ENCODE results near the gene TPK1. TPM values are rescaled to one million over a fixed set of nuclear protein-coding genes. Genes with fewer than 3 reads are reported as not detected.

TPK1 gene
- polyA plus RNA-seq, 1 experiment: 1.2 TPM

DNA sequence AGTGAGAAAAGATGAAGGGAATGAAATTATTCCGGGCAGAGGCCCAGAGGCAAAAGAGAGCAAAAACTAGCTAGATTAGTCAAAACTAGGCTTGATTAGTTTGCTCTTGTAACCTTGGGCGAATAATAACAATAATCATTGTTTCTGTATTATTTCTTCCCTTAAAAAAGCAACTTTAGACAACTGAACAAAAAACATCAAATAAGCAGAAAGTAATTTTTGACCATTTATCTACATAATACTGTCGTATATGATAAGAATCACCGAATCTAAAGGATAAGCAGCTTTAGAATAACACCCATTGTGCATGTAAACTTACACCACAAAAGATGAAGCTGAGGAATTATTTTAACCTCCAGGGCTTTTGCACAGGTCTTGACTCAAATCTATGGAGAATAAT lies 125.1 kb downstream of the TPK1 start:
- no peak for DNase-seq (ENCODE audit: low read depth)
- H3K27me3 ChIP-seq (ENCODE audit: control insufficient read depth, insufficient read depth, low read length): no peaks in the 10 kb centered on the region
- TF ChIP-seq, protein P1, sequence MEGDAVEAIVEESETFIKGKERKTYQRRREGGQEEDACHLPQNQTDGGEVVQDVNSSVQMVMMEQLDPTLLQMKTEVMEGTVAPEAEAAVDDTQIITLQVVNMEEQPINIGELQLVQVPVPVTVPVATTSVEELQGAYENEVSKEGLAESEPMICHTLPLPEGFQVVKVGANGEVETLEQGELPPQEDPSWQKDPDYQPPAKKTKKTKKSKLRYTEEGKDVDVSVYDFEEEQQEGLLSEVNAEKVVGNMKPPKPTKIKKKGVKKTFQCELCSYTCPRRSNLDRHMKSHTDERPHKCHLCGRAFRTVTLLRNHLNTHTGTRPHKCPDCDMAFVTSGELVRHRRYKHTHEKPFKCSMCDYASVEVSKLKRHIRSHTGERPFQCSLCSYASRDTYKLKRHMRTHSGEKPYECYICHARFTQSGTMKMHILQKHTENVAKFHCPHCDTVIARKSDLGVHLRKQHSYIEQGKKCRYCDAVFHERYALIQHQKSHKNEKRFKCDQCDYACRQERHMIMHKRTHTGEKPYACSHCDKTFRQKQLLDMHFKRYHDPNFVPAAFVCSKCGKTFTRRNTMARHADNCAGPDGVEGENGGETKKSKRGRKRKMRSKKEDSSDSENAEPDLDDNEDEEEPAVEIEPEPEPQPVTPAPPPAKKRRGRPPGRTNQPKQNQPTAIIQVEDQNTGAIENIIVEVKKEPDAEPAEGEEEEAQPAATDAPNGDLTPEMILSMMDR (IDR thresholded peaks at IDR 0.05; ENCODE audit: insufficient read depth, low read depth, low read length): no peak
- no peak overlapping the region for H3K4me3 ChIP-seq (ENCODE audit: low read depth, low read length)
- CTCF ChIA-PET: no interaction called here
- POLR2A ChIA-PET: no interaction called here
- H3K36me3 ChIP-seq (ENCODE audit: control insufficient read depth, insufficient read depth, low read length): no peaks in the 10 kb centered on the region

- ChIA-PET CTCF (no interaction called here), POLR2A (no interaction called here)
- DNase-seq (ENCODE audit: low read depth): no peak
- Histone ChIP-seq H3K36me3 (ENCODE audit: control insufficient read depth, insufficient read depth, low read length) (no peaks in the 10 kb centered on the region), H3K27me3 (ENCODE audit: control insufficient read depth, insufficient read depth, low read length) (no peaks in the 10 kb centered on the region), H3K4me3 (ENCODE audit: low read depth, low read length) (no peak overlapping the region)
- TF ChIP-seq, protein P1 (IDR thresholded peaks at IDR 0.05; ENCODE audit: insufficient read depth, low read depth, low read length): no peak
These were observed 126.8 kb downstream of the TPK1 start for GRCh38 chr7:144709066-144709465.

- Histone ChIP-seq H3K36me3 (ENCODE audit: control insufficient read depth, insufficient read depth, low read length) (no peaks in the 10 kb centered on the region), H3K27me3 (ENCODE audit: control insufficient read depth, insufficient read depth, low read length) (no peaks in the 10 kb centered on the region), H3K4me3 (ENCODE audit: low read depth, low read length) (no peak overlapping the region)
- ChIA-PET POLR2A (no interaction called here), CTCF (no interaction called here)
- no peak for DNase-seq (ENCODE audit: low read depth)
- TF ChIP-seq, protein P1 (IDR thresholded peaks at IDR 0.05; ENCODE audit: insufficient read depth, low read depth, low read length): no peak
These were observed 144.6 kb downstream of the TPK1 start for GRCh38 chr7:144691240-144691639.

DNA sequence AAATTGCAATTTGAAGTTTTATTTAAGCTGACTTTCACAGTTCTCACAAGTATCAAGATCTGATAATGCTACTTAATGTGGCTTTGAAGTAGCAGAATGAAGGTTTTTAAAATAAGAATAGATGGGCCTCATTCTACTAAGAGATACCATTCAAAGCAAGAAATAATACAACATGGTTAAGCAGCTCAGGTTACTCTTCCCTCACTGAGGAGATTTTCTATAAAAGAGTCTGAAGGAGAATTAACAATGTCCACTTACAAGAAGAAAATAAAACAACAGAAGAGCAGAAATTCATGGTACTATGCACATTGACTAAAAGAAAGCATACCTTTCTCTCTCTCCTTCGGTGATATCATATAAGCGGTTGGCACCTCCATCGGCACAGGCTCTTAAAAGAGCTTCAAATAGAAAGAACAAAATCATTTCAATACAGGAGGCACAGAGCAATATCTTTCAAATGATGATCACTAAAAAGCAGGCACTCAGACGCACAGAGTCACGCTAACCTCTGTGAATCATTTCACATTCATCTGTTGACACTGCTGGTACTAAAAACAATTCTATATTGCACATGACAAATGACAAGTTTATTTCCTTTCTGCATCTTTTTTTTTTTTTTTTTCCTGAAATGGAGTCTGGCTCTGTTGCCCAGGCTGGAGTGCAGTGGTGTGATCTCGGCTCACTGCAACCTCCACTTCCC lies 153.1 kb downstream of the TPK1 start:
- no peak overlapping the region for H3K4me3 ChIP-seq (ENCODE audit: low read depth, low read length)
- ChIA-PET POLR2A (no interaction called here), CTCF (no interaction called here)
- no peak for DNase-seq (ENCODE audit: low read depth)
- H3K36me3 ChIP-seq (ENCODE audit: control insufficient read depth, insufficient read depth, low read length): no peaks in the 10 kb centered on the region
- H3K27me3 ChIP-seq (ENCODE audit: control insufficient read depth, insufficient read depth, low read length): no peaks in the 10 kb centered on the region; the same call in 1 of the 2 replicates
- TF ChIP-seq, protein P1 (IDR thresholded peaks at IDR 0.05; ENCODE audit: insufficient read depth, low read depth, low read length): no peak

DNA sequence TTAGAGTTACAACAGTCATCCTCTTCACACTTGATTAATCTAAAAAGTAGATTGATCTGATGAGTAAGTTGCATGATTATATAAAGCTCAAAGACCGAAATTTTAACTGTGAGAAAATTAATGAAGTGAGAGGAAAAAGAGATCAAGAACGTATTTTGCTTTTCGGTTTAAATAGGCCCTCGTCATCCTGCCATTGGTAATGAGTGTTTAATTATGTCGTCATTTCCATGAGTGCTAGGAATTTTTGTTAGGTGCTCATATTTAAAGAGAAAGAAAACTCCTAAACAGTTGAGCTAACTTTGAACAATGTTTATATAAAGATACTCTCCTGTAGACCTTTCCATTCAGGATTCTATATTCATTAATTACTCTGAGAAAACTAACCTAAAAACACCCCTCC lies 159.4 kb downstream of the TPK1 start:
- TF ChIP-seq, protein P1 (IDR thresholded peaks at IDR 0.05; ENCODE audit: insufficient read depth, low read depth, low read length): no peak
- H3K27me3 ChIP-seq (ENCODE audit: control insufficient read depth, insufficient read depth, low read length): no peaks in the 10 kb centered on the region; the same call in 1 of the 2 replicates
- CTCF ChIA-PET: no interaction called here
- no peak overlapping the region for H3K4me3 ChIP-seq (ENCODE audit: low read depth, low read length)
- POLR2A ChIA-PET: no interaction called here
- DNase-seq (ENCODE audit: low read depth): no peak
- no peaks in the 10 kb centered on the region for H3K36me3 ChIP-seq (ENCODE audit: control insufficient read depth, insufficient read depth, low read length)

Data from BJ (cell line).